ENCODE results near the gene PID1.
"Not testable (repeated sequence)": the region's sequence is repeated elsewhere in the genome, so short reads cannot be mapped to it uniquely, and the experiment has no call there.

PID1 gene

DNA sequence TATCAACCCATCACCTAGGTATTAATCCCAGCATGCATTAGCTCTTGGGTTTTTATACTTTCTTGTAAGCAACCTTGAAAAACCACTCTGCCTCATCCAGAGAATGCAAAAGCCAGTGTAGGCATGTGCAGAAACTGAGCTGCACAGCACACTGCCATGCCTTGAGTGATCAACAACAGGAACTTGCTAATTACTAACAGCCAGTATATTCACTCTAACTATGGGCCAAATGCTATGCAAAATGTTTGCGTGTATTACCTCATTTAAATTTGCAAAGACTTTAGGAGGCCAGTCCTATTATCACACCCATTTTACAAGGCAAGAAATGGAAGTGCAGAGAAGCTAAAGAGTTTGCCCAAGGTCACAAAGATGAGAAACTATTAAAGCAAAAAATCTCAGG lies 169.8 kb downstream of the PID1 start:
- no peak for DNase-seq

DNA sequence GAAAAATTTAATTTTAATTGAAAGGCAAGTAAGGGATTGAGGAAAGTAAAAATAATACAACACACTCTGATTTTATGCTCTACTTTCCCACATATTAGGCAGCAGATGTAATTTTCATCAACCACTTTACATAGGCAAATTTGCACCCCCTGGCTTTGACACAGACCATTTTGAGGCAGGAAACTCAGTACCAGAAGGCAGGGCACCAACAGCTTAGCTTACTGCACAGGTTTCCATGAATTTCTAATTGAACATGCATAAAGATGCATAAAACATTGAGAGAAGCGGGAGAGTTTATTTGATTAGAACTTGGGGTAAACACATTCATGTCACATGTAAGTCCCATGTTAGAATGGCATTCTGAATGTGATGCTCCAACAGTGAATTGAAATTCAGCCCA lies 171.9 kb downstream of the PID1 start:
- DNase-seq: no peak

DNA sequence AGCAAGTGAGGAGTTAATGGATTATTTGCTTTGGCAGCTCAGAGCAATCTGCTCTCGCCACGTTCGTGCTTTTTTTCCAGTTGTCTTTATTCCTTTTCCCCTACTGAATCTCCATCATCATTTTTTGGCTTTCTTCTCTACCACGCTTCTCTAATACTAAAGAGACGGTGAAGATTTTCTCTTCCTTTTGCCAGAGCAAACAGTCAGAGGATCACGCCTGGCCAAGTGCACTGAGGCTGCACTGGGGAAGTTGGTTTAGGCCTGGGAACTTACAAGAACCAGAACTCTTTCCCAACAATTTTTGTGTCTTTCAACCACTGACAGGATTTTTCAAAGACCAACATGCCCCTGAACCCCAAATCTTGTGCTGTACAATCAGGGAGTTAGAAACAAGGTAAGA lies 172.3 kb downstream of the PID1 start:
- no peak for DNase-seq

DNA sequence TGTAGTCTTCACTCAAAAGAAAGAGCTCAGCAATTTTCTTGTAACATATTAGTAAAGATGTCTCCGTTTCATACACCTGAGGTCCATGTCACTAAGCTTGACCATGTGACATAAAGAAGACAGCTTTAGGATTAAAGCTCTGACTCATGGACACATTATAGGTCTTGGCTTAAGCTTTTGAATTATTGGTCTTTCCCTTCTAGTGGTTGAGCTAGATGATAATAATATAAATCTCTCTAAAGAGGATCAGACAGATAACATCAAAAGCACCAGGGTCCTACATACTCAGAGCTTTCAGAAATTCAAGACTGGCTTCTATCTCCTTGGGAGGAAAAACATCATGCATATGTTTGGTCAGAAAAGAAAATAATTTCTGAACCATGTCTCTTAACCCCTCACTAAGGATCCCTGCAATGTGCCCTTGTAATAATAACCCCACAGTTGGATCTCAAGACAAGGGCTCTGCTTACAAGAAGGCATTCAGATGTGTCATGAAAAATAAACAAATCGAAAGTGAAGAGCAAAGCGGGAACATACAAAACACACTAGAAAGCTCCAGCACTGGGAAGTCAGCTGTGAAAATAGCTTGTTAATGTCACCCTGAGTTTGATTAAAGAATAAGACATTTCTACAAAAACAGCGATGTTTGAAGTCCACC lies 174.5 kb downstream of the PID1 start:
- DNase-seq: peak; percentile 4

DNA sequence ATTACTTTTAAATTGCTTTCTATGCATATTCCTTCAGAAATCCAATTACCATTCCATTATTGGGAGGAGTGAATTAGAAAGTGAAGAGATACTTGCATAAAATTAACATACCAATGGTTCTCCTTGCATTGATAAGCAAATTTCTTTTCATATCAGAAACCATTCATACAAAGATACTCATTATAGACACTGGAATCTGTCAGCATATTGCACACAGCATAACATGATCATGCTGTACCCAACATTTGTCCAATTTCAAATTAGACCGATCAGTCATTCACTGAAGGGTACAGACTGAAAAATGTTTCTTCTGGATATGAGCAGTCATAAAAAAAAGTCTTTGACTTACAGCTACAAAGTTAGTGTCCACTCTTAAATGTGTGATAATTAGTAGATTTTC lies 175.6 kb downstream of the PID1 start:
- no peak for DNase-seq

DNA sequence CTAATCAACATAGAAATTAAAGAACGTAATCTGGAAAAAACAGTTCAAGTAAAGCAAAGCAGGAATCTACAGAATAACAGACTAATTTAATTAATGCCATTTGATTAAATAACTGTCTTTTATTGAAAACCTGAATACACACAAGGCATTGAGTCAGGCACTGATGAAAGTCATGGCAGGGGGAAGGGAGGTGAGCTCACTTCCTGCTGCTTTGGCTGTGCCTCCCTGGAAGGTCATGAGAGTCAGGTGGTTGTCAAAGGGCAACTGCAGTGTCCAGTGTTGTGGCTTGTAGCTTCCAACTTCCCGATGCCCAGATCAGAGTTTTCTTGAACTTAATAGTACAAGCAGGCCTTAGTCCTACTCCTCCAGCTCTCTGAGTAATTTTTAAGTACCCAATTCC lies 180.9 kb downstream of the PID1 start:
- DNase-seq: no peak

DNA sequence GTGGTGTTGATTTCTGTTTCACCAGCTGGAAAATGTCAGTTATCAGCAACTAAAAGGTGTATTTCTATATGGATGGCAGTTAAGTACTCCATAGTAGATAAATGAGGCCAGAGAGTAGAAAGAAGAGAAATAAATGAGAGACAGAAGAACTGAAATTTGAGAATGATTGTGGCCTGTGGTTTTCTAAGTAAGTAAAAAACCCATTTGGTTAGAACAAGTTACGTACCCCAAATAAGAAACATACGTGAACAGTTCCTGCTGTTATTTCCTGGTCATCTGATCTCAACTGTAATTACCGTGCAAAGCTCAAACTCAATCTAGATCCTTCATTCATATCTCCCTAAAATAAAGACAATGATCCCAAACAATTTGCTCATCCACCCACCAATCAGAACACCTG lies 181.3 kb downstream of the PID1 start:
- DNase-seq: no peak

DNA sequence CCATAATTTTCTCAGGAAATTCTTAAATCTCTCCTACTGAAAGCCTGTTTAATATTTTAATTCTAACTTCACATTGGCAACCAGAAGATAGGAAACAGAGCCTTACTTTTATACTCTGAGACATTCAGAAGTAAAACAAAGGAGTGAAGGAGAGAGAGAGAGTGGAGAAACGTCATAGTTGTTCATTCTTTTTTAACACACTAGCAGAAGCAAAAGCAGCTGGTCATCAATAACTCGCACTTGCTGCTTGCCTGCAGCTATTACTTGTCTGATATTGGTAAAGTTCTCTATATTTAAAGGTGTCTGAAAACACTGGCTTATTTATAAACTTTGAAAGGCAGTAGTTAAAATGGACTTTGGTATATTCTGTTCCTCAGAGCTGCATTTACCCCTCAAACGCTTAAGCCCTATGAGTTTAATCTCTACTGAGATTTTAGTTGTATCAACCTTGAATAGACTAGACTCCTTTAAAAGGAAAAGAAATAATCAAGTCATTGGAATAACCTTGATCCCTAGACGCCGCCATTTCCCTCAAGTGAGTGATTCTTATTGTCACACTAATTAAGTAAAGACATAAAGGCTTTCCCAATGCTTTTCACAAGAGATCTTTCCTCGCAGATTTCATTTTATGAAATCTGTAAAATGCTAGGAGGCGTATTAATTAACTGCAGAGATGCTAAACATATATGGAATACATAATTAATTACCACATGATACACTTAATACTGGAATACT lies 182.0 kb downstream of the PID1 start:
- DNase-seq: no peak

DNA sequence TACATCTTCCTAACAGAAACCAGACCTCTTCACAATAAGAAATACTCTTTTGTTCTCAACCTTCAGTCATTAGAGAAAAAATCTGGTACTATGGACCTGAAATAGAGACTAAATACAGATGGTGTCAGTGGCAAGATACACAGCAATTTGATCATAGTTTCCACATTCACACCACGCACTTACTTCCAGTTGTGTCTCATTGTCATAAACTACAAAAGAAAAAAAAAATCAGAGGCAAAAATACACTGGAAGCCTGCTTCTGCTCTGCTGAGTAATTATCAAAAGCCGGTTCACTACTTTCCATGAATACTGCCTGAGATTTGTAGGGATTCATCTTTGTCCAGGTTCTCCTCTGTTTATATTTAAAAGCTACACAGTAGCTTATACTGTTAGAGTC lies 182.6 kb downstream of the PID1 start:
- no peak for DNase-seq

DNA sequence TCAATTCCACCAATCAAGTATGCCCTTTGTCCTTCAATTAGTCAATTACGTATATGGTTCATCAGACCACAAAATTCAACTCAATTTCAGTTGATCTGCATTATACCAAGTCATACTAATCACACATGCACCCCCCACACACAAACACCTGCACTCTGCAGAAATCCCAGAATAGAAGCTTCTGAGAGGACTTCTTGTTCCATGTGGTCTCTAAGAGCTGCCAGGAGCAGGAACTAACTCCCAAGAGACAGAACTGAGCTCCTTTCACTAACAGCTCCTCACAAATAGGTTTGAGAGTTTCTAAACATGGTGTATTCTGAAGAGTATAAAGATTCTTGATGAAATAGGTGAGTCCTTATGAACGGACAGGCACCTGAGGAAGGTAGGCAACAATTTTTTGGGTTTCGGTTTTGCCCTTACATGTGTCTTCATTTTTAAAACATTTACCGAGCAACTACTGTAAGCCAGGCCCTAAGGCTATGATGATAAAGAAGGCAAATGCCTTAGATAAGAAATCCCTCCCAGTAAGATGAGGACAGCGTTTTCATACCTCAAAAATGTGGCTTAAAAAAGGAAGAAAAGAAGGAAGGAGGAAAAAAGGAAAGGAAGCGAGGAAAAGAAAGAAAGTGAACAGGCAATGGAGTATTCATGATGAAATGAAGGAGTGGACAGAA lies 183.1 kb downstream of the PID1 start:
- no peak for DNase-seq

DNA sequence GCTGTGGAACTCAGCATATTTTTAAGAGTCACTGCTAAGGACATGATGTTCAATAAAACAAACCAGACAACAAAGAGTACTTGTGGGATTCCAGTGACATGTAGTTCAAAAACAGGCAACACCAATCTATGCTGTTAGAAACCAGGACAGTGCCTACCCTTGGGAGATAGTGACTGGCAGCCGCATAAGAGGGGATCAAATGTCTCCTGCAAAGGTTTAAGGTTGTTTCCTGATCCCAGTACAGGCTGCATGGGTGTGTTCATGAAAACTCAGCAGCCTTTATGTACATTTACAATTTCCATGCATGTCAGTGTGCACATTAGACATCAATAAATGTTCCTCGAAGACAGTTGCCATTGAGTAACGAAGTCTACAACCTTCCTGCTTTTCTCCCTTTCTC lies 183.8 kb downstream of the PID1 start:
- DNase-seq: no peak

DNA sequence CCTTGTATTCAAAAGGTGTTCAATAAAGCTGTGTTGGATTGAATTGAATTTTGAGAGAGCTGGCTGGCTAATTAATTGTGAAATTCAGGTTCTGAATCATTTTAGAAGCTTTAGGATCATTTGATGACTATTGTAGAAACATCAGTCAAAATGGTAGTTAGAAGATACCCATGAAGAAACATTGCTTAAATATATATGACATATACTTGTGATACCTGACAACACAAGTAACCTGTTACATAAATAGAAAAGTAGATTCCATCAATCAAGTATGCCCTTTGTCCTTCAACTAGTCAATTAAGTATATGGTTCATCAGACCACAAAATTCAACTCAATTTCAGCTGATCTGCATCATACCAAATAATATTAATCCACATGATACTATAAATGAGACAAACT lies 185.6 kb downstream of the PID1 start:
- DNase-seq: no peak

DNA sequence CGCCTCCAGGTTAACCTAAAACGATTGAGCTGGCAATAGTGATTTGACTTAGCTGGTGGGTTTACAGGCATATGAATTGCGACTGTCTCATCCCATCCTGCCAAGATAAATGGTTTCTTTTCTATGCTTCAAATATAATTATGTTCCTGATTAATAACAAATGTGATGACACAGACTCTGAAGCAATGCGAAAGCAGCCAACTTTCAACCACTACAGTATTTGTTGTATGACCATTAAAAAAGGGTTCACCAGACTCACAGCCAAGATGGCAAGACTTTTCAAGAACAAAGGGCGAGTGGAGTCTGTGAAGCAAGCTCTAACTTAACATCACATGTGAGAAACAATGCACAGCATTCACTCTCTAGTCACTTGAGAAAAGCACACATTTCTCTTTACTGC lies 186.6 kb downstream of the PID1 start:
- DNase-seq: no peak

DNA sequence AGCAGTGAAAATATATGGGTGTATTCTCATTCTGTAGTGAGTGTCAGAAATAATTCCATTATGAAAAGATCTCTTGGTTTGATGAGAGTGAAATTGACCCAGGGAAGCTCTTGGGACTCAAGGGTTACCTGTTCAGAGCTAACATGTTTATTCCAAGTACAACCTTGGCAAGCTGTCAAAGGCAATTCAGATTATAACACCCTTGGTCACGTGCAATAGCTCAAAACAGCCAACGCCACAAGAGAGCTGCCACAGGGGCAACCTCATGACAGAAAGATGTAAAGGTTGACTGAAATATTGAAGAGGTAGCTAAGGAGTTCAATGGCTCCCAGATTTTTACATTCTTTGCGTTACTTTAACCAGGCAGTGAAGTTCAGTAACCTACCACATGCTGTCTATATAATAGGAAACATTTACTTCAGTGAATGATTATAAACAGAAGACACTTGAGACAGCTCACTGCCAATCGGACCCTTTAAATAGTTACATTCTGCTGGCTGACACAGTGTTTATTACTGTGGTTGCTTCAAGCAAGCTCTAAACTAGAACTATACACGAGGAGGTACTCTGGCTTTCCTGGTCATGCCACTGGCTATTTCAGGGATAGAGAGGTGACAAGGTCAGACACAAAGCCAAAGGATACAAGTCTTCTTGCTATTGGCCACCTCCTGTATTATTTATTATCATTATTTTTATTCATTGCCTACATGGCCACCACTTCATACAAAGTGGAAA lies 187.3 kb downstream of the PID1 start:
- DNase-seq: no peak

DNA sequence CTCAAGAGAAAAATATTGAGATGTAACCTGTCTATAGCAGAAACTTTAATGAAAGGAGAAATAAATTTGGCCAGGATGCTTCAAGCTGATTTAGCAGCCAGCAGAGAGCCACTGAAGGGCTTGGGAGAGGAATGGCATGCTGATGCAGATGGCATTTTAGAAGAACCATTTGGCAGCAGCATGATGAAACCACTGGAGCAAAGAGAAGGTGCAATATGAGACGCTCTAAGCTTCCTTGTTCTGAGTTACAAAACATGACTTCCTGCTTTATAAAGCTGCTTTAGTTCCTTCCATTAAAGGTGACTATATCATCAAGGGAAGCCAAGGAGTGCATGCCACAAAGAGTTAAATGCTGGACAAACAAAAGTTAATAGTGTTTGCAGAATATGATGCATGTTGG lies 189.7 kb downstream of the PID1 start:
- no peak for DNase-seq

DNA sequence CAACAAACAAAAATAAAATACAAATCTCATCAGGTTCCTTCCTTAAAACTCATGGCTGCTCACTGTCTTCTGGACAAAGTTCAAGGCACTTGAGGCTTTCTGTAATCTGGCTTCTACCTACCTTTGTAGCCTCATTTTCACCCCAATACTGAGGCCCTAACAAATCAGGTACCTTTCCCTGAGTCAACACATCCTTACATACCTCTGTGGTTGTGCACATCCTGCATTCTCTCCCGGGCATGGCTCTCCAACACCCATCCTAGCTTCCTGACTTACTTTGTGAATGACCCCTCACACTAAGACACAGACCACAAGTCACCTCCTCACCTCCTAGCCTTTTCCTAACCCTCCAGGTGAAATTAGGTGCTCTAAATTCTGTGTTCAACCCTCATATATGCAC lies 190.9 kb downstream of the PID1 start:
- DNase-seq: no peak

DNA sequence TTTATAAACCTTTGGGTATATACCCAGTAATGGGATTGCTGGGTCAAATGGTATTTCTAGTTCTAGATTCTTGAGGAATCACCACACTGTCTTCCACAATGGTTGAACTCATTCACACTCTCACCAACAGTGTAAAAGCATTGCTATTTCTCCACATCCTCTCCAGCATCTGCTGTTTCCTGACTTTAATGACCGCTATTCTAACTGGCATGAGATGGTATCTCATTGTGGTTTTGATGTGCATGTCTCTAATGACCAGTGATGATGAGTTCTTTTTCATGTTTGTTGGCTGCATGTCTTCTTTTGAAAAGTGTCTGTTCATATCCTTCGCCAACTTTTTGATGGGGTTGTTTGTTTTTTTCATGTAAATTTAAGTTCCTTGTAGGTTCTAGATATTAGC lies 194.2 kb downstream of the PID1 start:
- not testable (repeated sequence) for DNase-seq

DNA sequence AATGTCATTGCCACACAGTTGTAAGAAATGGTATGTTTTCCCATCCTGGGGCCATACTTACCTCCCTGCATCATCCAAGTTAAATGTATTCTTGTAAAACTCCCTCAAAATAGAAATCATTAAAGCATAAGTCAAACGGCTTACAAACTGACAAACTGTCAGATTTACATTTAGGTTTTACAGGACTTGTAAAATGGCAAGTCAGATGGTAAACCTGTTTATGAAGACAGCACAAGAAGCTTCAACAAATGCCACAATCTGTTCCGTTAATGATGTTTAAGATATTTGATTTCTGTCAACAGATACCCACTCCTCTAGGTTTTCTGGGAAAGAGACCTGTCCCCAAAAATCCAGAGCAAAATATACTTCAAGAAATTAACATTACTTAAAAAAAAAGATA lies 197.2 kb downstream of the PID1 start:
- DNase-seq: no peak

DNA sequence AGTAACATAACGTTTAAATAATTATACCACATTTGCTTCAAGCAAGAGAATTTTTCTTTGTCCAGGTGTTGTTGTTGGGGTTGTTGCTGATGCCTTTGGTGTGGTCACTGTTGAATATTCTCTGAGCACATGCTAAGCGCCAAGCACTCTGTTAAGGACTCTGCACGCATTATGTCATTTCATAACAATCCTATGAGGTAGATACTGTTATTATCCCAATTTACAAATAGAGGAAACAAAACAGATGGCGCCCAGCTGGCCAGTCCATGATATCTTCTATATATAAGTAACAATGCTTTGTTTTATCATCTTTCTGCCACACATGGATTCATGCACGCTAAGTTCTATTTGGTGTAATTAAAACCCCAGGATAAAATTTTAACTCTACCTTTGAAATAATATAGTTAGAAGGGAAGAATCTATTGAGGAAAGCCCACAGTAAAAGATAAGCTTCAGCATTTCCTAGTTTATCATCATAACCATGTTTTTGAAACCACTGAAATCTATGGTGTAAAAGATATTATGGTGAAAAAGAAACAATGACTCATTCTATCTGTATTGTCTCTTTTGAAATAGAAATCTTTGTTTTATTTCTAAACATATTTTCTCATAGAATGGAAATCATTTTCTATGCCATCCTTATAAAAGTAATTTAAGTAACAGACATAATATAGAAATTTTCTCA lies 199.7 kb downstream of the PID1 start:
- no peak for DNase-seq

DNA sequence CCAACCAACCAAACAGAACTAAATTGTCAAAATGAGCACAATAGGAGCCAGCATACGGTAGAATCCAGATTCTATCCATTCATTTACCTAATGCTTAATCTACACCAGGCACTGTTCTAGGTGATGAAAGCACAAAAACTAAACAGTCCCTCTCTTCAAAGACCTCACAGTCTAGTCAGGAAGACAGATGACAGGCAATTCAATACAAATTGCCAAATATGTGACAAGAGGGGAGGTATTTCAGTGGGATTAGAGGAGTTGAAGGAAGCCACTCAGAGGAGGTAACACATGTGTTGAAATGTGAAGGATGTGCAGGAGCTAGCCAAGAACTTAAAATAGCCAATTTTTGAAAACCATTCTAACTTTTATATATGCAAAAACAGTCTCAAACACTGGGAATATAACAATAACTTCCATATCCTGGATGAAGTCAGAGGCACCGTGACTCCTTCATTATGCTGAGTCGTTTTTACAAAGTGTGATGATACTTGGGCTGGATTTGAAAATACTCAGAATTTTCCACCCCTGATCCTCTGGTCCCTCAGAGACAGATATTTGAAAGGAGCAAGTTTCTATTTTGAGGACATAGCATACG lies 204.9 kb downstream of the PID1 start:
- DNase-seq: no peak

DNA sequence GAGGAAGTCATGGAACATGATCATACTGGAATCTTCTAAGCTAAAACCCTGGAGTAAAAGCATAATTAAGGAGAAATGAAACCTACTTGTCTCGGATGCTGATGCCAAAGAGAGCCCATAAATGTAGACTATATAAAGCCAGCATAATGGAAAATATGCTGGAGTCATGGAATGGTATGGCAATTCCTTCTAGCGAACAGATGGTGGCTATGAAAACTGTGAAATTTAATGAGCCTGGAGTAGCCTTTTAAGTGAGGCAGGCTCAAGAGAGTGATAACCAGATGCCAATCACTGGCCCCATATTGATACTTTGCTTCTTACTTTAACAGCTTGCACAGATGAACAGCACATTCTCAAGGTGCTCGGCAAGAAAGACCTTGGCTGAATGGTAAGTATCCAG lies 206.3 kb downstream of the PID1 start:
- no peak for DNase-seq

DNA sequence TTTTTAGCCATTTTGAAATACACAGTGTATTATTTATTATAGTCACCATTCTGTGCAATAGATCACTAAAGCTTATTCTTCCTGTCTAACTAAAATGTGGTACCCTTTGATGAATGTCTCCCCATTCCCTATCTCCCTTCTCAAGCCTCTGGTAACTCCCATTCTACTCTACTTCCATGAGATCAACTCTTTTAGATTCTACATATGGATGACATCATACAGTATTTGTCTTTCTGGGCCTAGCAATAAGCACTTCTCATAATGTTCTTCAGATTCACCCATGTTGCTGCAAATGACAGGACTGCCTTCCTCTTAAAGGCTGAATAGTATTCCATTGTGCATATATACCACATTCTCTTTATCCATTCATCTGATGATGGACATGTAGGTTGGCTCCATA lies 210.9 kb downstream of the PID1 start:
- DNase-seq: no peak
